Measurements from ENCODE around the gene KMT2A.

KMT2A gene

DNA sequence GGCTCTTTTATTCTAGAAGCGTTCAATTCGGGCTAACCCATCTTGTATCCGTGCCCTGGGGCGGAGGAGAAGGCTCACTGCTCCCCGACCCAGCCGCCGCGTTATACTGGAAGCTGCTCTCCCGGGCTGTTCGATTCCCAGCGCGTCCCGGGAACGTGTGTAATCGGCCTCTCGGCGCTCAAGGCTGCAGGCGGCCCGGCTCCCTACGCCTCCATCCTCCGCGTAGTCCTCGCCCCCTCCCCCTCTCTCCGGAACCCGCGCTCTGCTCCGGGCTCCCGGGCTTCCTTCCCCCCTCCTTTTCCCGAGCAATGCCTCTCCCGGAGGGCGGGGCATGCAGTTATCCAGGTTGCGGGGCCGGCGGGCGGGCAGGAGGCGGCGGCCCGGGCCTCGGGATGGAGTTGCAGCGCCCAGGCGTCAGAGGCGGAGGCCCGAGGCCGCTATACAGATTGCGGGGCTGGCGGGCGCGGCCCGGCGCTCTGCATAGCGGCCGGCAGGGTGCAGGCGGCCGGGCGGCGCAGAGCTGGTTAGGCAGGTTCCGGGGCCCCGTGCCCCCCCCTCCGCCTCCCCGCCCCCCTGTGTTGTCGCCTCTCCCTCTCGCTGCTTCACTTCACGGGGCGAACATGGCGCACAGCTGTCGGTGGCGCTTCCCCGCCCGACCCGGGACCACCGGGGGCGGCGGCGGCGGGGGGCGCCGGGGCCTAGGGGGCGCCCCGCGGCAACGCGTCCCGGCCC, at the start of gene KMT2A:
Gene KMT2A (plus strand): TSS at position 600 of the 732 bp plus-strand sequence. CDS start 21 bp downstream, at position 621.
- Histone ChIP-seq H3K27ac (ENCODE audit: low read length) (peak within 1 kb of the TSS; percentile 98), H3K9me3 (ENCODE audit: insufficient read depth, low read length, severe bottlenecking) (no peaks in the 10 kb centered on the region), H4K20me1 (ENCODE audit: insufficient read depth, low read length) (peaks cover 40% of the 10 kb centered on the region)

GRCh38 chr11:118396097-118396501, 40.2 kb upstream of the KMT2A start:
- TF ChIP-seq EZH2 (IDR thresholded peaks at IDR 0.05; ENCODE audit: borderline replicate concordance, low read depth, low read length, severe bottlenecking) (no peak), CTCF (IDR thresholded peaks at IDR 0.05; ENCODE audit: borderline replicate concordance, extremely low read depth, low read length, poor library complexity, severe bottlenecking) (no peak)
- H3K9me3 ChIP-seq (ENCODE audit: insufficient read depth, low read length, severe bottlenecking) = no peaks in the 10 kb centered on the region
- H4K20me1 ChIP-seq (ENCODE audit: insufficient read depth, low read length) = no peaks in the 10 kb centered on the region
- no peak overlapping the region for H2AFZ ChIP-seq (ENCODE audit: low read depth, low read length)
- peaks cover 6% of the 10 kb centered on the region for H3K79me2 ChIP-seq (ENCODE audit: insufficient read depth, low read length)
- peaks cover 65% of the 10 kb centered on the region for H3K36me3 ChIP-seq (ENCODE audit: insufficient read depth, low read length)
- no peak for DNase-seq
- peaks cover 13% of the 10 kb centered on the region for H3K4me1 ChIP-seq (ENCODE audit: insufficient read depth, low read length)
- no peak overlapping the region for H3K9ac ChIP-seq (ENCODE audit: low read depth, low read length)
- ATAC-seq (ENCODE audit: insufficient read depth, low read depth) = no peak
- no peaks in the 10 kb centered on the region for H3K27me3 ChIP-seq (ENCODE audit: insufficient read depth, low read length, poor library complexity)
- no peak overlapping the region for H3K4me3 ChIP-seq (ENCODE audit: low read depth in 1 of 2, low read length in 2 of 2)
- no peak overlapping the region for H3K27ac ChIP-seq (ENCODE audit: low read length)
- no peak overlapping the region for H3K4me2 ChIP-seq (ENCODE audit: insufficient read depth, low read length)

More for the DNA sequence above, at the start of gene KMT2A:
- Histone ChIP-seq H3K27me3 (ENCODE audit: insufficient read depth, low read length, poor library complexity) (no peaks in the 10 kb centered on the region), H3K9ac (ENCODE audit: low read depth, low read length) (peak within 1 kb of the TSS; percentile 94), H3K4me3 (ENCODE audit: low read depth in 1 of 2, low read length in 2 of 2) (peak within 1 kb of the TSS; percentile 74 to 85), H3K4me2 (ENCODE audit: insufficient read depth, low read length) (peak within 1 kb of the TSS; percentile 89), H3K36me3 (ENCODE audit: insufficient read depth, low read length) (peaks cover 19% of the 10 kb centered on the region), H3K4me1 (ENCODE audit: insufficient read depth, low read length) (peaks cover 50% of the 10 kb centered on the region), H3K79me2 (ENCODE audit: insufficient read depth, low read length) (peaks cover 57% of the 10 kb centered on the region), H2AFZ (ENCODE audit: low read depth, low read length) (peak within 1 kb of the TSS; percentile 82)
- no peak for TF ChIP-seq EZH2 (IDR thresholded peaks at IDR 0.05; ENCODE audit: borderline replicate concordance, low read depth, low read length, severe bottlenecking)
- TF ChIP-seq CTCF (IDR thresholded peaks at IDR 0.05; ENCODE audit: borderline replicate concordance, extremely low read depth, low read length, poor library complexity, severe bottlenecking) = no peak
- DNase-seq (peak; percentile 99), ATAC-seq (ENCODE audit: insufficient read depth, low read depth) (peak; percentile 47)

GRCh38 chr11:118397448-118397847, 38.8 kb upstream of the KMT2A start:
- no peak for DNase-seq
- peaks cover 59% of the 10 kb centered on the region for H3K36me3 ChIP-seq (ENCODE audit: insufficient read depth, low read length)

More at GRCh38 chr11:118397448-118397847, 38.8 kb upstream of the KMT2A start:
- Histone ChIP-seq H3K9ac (ENCODE audit: low read depth, low read length) (no peak overlapping the region), H4K20me1 (ENCODE audit: insufficient read depth, low read length) (peaks cover 10% of the 10 kb centered on the region), H3K4me3 (ENCODE audit: low read depth in 1 of 2, low read length in 2 of 2) (no peak overlapping the region), H3K4me2 (ENCODE audit: insufficient read depth, low read length) (no peak overlapping the region), H3K27me3 (ENCODE audit: insufficient read depth, low read length, poor library complexity) (no peaks in the 10 kb centered on the region), H2AFZ (ENCODE audit: low read depth, low read length) (no peak overlapping the region), H3K27ac (ENCODE audit: low read length) (no peak overlapping the region), H3K4me1 (ENCODE audit: insufficient read depth, low read length) (peaks cover 16% of the 10 kb centered on the region), H3K9me3 (ENCODE audit: insufficient read depth, low read length, severe bottlenecking) (no peaks in the 10 kb centered on the region), H3K79me2 (ENCODE audit: insufficient read depth, low read length) (peaks cover 18% of the 10 kb centered on the region)
- TF ChIP-seq CTCF (IDR thresholded peaks at IDR 0.05; ENCODE audit: borderline replicate concordance, extremely low read depth, low read length, poor library complexity, severe bottlenecking) (no peak), EZH2 (IDR thresholded peaks at IDR 0.05; ENCODE audit: borderline replicate concordance, low read depth, low read length, severe bottlenecking) (no peak)
- no peak for ATAC-seq (ENCODE audit: insufficient read depth, low read depth)

Data from DND-41 (cell line).